ENCODE data around the gene CHSY3.

CHSY3 gene

DNA sequence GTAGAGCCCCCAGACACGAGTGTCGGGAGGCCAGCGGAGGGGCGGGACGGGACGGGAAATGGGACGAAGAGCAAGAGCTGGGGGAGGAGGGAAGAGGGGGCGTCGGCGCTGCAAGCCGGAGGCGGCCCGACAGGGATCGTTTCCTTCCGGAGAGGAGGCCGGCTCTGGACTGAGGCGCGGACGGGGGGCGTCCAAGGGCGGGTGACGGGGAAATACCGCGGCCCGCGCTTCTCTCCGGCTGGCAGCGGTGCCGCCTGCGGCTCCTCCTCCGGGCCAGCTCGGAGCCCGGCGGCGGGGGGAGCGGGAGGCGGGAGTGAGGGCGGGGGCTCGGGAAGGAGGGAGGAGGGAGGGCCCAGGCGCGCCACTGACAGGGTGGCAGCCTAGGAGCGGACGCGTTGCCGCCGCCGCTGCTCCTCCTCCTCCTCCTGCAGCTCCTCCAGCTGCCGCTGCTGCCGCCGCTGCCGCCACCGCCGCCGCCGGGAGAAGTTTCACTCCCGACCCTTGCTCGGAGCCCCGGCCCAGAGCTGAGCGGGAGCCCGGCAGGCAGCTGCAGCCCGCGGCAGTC is at the start of gene CHSY3:
TSS of gene CHSY3 (plus strand) at position 364 of the 565 bp plus-strand sequence.
- no peak for DNase-seq (ENCODE audit: low read depth in 2 of 2, low spot score in 1 of 2)

DNA sequence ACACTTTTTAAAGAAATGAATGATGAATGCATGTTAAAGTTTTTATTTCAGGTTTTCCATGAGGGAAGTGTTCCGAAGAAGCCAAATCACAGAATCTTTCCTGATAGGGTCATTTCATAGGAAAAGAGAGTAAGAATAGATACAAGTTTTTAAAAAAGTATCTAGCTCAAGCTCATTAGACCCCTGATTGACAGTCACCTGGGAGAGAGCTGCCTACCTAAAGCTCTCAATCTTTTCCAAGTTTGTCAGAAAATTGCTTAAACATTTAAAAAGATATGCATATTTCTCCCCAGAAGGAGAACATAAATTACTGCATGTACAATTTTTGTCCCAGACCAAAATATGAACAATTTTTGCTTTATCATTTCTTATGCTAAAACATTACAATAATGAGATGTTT is 47.9 kb upstream of the CHSY3 start:
- DNase-seq (ENCODE audit: low read depth in 2 of 2, low spot score in 1 of 2): no peak

DNA sequence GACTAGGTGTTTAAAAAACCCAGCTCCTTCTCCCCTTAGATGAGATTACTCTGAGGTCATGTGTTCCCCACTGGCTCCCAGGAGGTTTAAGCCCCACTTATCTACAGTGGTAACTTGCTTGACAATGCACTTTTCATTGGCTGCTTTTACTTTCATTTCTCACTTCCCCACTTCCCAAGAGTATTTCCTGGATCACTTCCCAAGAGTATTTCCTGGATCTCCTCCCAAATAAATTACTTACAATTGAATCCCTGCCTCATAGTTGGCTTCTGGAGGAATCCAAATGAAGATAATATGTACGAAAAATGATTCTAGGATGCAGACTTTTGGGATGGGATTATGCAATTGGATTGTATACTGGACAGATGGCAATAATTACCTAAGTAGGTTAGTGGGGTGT is 47.1 kb upstream of the CHSY3 start:
- DNase-seq (ENCODE audit: low read depth in 2 of 2, low spot score in 1 of 2): no peak

DNA sequence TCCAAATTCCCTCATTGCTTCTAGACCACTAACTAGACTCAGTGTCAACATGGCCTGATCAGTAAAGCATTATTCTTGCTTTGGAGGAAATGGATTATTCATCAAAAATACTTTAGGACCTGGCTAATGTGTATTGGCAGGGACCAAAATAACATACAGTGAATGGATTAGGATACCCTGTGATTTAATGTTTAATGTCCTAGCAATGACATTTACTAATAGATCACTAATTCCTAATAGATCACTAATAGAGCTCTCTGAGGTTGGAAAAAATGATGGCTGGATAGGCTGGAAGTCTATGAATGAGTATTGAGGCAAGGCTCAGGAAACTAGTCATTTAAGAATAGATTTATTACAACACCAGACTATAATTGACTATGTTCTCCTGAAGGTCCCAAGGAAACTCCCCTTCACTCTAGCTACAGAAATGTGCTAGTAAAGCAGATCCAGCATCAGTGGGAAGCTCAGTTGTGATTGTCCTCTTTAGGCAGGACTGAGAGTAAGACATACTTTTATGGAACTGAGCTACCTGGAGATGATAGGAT is 46.1 kb upstream of the CHSY3 start:
- DNase-seq (ENCODE audit: low read depth in 2 of 2, low spot score in 1 of 2): no peak

DNA sequence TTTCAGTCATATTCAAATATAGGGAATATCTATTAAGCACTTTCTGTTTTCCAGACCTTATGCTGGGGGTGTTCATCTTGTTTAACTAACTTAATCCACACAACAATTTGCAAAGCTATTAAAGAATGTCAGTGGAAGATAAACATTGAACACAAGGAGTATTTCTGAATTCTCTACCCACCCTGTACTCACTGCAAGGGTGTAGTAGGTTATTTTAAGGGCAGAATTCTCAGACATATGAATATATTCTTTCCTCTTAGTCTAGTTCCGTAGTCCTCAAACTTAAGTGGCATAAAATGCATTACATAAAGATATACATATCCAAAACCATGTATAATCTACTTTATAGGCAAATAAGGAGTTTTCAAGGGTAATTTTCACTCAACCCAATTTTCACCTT is 19.9 kb upstream of the CHSY3 start:
- no peak for DNase-seq (ENCODE audit: low read depth in 2 of 2, low spot score in 1 of 2)

DNA sequence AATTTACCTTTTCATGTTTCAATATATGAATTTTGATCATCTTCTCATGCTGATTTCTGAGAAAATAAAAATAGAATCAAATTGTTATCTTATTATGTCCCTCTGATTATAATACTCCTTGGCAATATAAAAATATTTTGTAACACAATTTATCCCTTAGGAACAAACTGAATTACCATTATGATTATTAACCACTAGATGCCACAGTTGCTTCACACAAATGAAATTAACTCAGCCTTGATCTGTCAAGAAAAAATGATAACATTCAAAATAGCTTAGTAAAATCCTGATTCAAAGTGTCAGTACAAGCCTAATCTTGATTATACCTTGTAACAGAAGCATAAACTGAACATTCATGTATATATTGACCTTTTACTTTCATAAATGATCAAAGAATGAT is 4.8 kb upstream of the CHSY3 start:
- DNase-seq (ENCODE audit: low read depth in 2 of 2, low spot score in 1 of 2): no peak

DNA sequence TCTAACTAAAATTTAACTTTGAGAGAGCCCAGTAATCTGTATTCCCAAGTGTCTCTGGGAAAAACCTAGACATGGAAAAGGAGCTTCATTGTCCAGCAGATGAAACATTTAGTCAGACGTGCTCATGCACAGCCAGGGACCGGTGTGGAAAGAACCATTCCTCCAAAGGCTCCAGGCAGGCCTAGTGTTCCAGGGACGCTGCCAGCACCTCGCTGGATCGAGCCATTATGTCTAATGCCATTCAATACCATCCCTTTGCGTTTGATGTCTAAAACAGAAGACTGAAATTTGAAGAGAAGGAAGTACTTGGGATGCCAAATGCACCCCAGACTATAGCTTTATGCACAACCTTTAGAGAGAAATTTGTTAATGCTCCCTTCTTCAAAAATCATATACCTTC is 1.4 kb upstream of the CHSY3 start:
- DNase-seq (ENCODE audit: low read depth in 2 of 2, low spot score in 1 of 2): no peak

DNA sequence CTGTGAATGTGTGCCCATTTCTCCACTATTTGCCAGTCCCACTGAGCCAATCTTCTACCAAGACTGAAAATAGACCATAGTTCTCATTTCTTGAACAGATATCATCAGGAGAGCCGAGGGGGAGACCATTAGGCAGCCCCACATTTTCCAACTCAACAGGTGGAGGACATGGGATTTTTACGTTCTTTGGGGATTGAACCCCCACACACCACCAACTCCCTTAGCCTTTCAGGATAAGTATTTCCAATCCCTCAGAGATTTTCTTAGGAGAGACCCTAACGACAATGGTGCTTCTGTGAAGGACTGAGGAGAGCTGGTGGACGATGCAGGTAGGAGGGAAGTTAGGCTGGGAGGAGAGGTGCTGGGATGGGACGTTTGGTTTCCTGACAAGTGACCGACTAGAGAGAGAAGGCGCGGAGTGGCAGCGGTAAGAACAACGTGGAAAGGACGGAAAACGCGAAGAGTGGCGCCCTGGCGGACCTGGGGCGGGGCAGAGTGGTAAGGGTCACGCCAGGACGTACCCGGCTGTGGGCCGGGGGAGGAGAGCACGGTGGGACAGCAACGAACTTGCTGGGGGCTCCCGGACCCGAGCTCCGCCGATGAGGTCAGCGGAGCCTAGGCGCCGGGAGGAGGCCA is 681 bp upstream of the CHSY3 start:
- no peak for DNase-seq (ENCODE audit: low read depth in 2 of 2, low spot score in 1 of 2)

DNA sequence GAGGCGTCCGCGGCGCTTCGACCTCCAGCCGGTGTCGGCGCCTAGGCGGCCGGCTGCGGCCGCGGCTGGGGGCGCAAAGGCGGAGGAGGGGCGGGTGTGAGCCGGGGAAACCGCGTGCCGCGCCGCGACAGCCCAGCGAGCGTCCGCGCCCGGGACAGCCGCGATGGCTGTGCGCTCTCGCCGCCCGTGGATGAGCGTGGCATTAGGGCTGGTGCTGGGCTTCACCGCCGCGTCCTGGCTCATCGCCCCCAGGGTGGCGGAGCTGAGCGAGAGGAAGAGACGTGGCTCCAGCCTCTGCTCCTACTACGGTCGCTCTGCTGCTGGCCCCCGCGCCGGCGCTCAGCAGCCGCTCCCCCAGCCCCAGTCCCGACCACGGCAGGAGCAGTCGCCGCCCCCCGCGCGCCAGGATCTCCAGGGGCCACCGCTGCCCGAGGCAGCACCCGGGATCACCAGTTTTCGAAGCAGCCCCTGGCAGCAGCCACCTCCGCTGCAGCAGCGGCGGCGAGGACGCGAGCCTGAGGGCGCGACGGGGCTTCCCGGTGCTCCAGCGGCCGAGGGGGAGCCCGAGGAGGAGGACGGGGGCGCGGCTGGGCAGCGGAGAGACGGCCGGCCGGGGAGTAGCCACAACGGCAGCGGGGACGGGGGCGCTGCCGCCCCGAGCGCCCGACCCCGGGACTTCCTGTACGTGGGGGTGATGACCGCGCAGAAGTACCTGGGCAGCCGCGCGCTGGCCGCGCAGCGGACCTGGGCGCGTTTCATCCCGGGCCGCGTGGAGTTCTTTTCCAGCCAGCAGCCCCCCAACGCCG is 605 bp downstream of the CHSY3 start:
- DNase-seq (ENCODE audit: low read depth in 2 of 2, low spot score in 1 of 2): no peak

DNA sequence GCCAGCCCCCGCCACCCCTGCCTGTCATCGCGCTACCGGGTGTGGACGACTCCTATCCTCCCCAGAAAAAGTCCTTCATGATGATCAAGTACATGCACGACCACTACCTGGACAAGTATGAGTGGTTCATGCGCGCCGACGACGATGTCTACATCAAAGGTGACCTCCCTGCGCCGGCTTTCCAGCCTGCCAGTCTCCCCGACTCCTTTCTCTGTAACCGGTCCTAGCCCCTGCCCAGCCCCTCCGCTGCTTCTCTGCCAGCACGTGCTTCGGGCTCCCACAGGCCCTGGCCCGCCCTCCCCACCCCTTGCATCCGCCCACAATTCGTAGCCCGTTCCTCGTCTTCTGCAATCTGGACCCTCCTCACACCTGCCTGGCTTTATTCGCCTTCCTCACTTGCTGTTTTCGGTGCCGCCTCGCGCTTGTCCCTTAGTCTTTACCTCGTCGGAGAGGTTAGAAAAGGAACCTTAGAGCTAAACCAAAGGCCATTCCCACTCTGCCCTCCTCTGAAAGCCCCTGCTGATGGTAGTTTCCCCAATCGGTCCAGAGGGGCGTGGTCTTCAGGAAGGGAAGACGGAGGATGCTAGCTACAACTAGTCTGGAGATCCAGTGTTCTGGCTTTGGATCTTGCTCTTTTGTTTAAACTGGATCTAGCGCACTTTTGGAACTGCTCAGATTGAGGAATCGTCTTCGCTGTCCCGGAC is 1.4 kb downstream of the CHSY3 start:
- DNase-seq (ENCODE audit: low read depth in 2 of 2, low spot score in 1 of 2): no peak

DNA sequence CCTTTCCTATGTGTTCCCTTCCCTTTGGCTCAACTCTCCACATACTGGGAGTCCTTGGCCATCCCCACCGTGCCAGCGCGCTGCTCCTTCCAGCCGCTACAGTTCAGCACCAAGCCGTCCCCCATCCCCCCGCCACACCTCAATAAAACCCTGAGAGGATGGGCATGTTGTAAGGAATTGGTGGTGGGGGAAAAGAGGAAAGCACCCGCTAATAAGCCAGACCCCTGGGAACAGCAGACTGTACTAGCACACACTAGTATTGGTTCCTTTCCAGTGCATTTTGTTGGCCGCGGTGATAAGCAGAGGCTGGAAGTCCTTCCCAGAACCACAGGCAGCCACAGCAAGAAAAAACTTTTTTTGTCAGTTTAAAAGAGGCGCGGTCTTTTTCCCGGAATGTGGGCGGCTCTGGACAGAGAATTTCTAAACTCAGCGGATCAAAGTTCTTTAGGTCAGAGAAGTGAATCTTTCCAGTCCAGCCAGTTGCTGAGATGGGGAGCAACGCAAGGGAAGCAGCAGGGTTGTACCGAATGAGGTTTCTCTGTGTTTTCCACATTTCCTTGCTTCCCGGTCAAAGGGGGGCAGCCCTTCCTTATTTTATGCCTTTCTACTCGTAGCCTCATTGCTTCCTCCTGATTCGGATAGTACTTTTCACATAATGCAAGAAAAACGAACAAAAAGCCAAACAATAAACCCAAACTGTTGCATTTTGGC is 2.1 kb downstream of the CHSY3 start:
- DNase-seq (ENCODE audit: low read depth in 2 of 2, low spot score in 1 of 2): no peak

DNA sequence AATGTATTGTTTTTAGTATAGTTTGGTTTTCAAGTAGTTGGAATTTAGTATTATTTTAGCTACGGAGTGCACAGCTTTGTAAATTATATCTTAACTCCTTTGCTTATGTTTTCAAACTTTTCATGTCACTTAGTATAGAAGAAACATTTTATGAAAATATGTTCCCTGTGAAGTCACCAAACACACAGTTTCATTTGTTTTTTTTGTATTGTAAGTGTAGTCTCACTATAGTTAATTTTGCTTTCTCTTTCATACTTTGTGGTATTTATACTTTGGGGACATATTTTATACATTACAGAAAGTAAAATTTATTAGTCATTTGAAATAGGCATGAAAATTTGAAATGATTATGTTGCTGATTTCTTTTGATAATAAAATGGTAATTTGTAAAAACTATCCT is 5.0 kb downstream of the CHSY3 start:
- DNase-seq (ENCODE audit: low read depth in 2 of 2, low spot score in 1 of 2): no peak

DNA sequence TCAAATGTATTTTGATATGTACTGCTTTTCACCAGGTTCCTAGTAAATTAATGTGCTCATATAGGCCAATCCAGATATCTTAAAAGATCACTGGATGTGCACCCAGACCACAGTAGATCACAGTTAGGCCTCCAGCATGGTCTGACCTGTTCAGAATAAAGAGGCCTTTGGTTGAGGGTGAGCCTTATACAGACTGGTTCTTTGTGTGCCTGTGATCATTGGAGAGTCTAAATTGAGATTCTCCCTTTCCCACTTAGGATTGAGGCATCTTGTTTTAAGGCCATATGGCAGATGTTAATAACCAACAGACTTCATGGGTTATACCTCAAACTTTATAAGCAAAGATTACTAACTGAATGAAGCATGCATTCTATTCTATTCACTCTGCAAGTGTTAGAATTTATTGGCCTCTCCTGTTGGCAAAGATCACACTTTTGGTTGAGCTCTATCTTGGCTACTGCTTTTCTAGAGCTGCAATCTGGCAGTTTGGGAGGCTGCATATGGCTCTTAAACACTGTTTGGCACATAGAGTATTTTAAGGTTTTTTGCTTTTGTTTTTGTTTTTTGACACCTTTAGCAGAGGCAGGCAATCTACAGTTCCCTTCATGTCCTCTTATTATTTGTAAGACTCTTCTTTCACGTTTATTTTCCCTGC is 8.5 kb downstream of the CHSY3 start:
- DNase-seq (ENCODE audit: low read depth in 2 of 2, low spot score in 1 of 2): no peak

DNA sequence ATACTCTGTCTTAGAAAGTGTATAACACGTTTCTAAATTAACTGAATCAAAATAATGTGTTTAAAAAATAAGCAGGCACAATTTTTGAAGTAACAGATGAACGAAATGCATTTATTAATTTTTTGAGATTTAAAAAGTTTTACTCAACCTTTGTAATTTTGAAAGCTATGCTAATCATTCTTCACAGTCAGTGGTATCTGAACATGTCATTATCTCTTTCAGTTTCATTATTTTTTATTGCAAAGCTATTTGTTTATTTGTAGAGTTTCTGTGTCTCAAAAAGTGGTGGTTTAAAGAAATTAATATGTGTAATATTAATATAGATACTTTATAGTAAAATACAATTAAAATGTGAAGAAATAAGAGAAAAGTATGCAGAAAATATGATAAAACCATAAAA is 11.2 kb downstream of the CHSY3 start:
- no peak for DNase-seq (ENCODE audit: low read depth in 2 of 2, low spot score in 1 of 2)

DNA sequence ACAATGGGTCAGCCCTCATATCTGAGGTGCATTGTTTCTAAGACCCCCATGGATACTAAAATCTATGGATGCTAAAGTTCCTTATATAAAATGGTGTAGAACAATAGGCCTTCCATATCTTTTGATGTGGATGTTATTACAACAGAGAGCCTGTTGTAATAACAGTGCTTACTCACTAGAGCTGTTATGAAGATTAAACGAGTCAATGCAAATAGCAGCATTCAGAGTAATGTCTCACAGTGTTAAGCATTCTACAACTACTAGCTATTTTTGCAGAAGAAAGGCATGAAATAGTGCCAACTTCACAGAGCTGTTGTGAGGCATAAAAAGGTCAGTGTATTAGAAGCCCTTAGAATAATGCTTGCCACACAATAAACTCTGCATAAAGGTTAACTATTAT is 13.0 kb downstream of the CHSY3 start:
- no peak for DNase-seq (ENCODE audit: low read depth in 2 of 2, low spot score in 1 of 2)

DNA sequence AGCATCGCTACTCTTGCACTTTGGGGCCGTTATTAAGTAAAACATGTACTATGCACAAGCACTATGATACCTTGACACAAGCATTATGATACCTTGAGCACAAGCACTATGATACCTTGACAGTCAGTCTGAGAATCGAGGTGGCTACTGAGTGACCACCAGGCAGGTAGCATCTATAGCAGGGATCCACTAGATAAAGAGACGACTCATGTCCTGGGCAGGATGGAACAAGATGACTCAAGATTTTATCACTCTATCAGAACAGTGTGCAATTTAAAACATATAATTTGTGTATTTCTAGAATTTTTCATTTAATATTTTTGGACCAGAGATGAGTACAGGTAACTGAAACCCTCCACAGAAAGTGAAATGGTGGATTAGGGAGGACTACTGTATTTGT is 16.9 kb downstream of the CHSY3 start:
- DNase-seq (ENCODE audit: low read depth in 2 of 2, low spot score in 1 of 2): no peak

DNA sequence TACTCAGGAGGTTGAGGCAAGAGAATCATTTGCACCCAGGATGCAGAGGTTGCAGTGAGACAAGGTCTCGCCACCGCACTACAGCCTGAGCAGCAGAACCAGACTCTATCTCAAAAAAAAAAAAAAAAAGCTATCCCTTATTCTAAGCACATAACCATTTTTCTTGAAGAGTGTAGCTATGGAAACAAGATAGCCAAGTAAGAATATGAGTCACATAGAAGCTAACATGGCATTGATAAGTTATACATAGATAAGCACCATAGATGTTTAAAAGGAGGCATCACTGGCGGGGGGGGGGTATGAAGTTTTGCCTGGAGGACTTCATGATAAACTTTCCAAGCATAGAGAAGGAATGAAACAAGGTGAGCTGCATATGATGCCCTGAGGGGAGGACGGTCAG is 26.0 kb downstream of the CHSY3 start:
- DNase-seq (ENCODE audit: low read depth in 2 of 2, low spot score in 1 of 2): no peak

DNA sequence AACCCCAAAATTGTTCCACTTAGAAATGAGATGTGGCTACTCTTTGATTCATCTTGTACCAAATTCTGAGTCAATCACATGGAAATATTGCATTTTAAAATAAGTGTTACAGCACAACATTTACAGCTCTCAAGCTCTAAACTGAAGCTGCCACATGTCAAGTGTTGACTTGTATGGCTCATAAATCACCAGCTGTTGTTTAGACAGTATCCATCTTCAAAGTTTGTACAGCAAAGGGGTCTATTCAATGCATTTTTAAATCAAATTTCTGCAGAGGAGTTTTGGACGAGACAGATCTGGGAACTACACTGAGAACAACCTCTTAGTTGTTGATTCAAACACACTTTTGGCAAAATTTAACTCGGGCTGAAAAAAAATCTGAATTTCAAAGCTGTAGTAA is 31.4 kb downstream of the CHSY3 start:
- DNase-seq (ENCODE audit: low read depth in 2 of 2, low spot score in 1 of 2): no peak

DNA sequence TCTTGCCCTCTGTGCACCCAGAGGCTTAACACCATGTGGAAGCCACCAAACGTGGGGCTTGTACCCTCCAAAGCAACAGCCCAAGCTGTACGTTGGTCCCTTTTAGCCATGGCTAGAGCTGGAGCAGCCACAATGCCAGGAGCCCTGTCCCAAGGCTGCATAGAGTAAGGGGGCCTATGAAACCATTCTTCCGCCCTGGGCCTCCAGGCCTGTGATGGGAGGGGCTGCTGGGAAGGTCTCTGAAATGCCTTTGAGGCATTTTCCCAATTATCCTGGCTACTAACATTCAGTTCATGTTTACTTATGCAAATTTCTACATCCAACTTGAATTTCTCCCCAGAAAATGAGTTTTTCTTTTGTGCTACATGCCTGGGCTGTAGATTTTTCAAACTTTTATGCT is 33.8 kb downstream of the CHSY3 start:
- DNase-seq (ENCODE audit: low read depth in 2 of 2, low spot score in 1 of 2): no peak

DNA sequence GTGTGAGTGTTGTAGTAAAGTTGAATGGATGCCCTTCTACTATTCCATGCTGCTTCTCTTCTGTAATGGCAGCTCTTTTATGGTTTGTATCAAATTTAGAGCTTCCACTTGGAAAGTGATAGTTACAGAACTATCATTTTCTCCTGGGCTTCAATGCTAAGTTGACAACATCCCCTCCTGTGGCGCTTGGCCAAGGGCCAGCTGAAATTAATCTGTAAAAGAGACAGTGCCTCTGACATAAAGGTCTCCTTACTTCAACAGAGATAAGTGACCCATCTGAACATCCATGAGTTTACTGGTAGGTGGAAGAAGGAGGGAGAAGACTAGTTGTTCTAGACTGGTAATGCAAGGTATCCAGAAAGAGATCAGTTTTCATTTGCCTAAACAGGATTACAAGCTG is 39.7 kb downstream of the CHSY3 start:
- no peak for DNase-seq (ENCODE audit: low read depth in 2 of 2, low spot score in 1 of 2)

DNA sequence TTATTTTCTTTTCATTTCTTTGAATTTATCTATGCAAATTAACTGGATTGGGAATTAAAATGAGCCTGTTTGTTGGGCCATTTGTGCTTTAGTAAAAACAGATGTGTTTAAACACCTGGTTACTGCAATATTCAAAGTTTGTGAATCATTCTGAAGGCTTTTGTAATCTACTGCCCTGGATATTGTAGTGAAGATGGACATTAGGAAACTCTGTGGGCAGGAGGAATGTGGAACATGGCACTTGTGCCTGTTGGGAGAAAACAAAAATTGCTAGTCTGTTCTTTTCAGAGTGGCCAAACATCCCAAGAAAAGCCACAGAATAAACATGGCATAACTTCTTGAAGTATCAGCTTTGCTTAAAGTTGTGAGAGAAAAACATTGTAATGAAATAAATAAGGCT is 40.8 kb downstream of the CHSY3 start:
- DNase-seq (ENCODE audit: low read depth in 2 of 2, low spot score in 1 of 2): no peak

Data from stimulated activated CD8-positive, alpha-beta memory T cell treated with anti-CD3 and anti-CD28 coated beads, Interleukin-4, amount 100 ng/mL, for 1 hour (primary cell).